Thyroid gland (tissue), 4 donors: Measurements from ENCODE around the gene ING2. TPM values are rescaled to one million over a fixed set of nuclear protein-coding genes. Genes with fewer than 3 reads are reported as not detected.
A peak's percentile ranks its signal among the peaks of the same experiment; 100 is the strongest.
"Not testable (repeated sequence)": the region's sequence is repeated elsewhere in the genome, so short reads cannot be mapped to it uniquely, and the experiment has no call there.

ENCODE experiments used
- DNase-seq, 2 donors: peaks; one replicate each; pipeline ENCODE4 v3.0.0-alpha.2; 2019
- H3K27ac ChIP-seq, 3 donors: fragments of 200-600 bp; sonication (generic); 1 replicate in 2 of 3; 2 replicates in 1 of 3; pipeline ENCODE4 v1.5.1; 2016 to 2019; ENCODE audit warnings: mild to moderate bottlenecking in 1 of 3, moderate library complexity in 1 of 3
- H3K27me3 ChIP-seq: fragments of 200-600 bp; sonication (generic); one replicate; pipeline ENCODE4 v1.5.1; 2019
- H3K36me3 ChIP-seq, 2 donors: fragments of 200-600 bp; sonication (generic); one replicate each; pipeline ENCODE4 v1.5.1; 2016 to 2019
- H3K4me1 ChIP-seq, 2 donors: fragments of 200-600 bp; sonication (generic); one replicate each; pipeline ENCODE4 v1.5.1; 2017 to 2019
- H3K4me3 ChIP-seq, 3 donors: fragments of 200-600 bp; sonication (generic); replicated peaks in 1 of 3; 1 replicate in 2 of 3; 2 replicates in 1 of 3; pipeline ENCODE4 v1.5.1; 2016; ENCODE audit warnings: mild to moderate bottlenecking in 1 of 3
- H3K9me3 ChIP-seq: fragments of 200-600 bp; sonication (generic); one replicate; pipeline ENCODE4 v1.5.1; 2017
- POLR2A ChIP-seq, 2 donors: fragments of 450-650 bp; IDR thresholded peaks; one replicate each; pipeline ENCODE4 v1.6.1; 2017; ENCODE audit warnings: antibody characterized with exemption in 2 of 2, mild to moderate bottlenecking in 2 of 2, moderate library complexity in 1 of 2
- WGBS, 2 donors: methylation state at CpG; one replicate each; pipeline ENCODE4 v1.1.5; 2017; 5-methylcytosine and 5-hydroxymethylcytosine counted together
- intact Hi-C: fragments of 100-400 bp; cut with DNase I; formaldehyde crosslinking; loops from one replicate; pipeline ENCODE4 v1.15.1; 2023
- total RNA-seq, 4 donors: library from RNA; depleted of rRNA; stranded (reverse); fragments of >200 nt; gene quantifications; one replicate each; pipeline ENCODE4 v1.2.3, GENCODE V29; 2016
- TF ChIP-seq, protein P1 (sequence below), 6 experiments: fragments of 200-600 bp in 3 of 6; fragments of 450-650 bp in 3 of 6; sonication (generic) in 3 of 6; IDR thresholded peaks; one replicate each; pipeline ENCODE4 v1.5.1; 2016 to 2019; ENCODE audit warnings: antibody characterized with exemption in 6 of 6, mild to moderate bottlenecking in 2 of 6, inconsistent platforms in 1 of 6, moderate library complexity in 1 of 6

Gene ING2, protein sequence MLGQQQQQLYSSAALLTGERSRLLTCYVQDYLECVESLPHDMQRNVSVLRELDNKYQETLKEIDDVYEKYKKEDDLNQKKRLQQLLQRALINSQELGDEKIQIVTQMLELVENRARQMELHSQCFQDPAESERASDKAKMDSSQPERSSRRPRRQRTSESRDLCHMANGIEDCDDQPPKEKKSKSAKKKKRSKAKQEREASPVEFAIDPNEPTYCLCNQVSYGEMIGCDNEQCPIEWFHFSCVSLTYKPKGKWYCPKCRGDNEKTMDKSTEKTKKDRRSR
- total RNA-seq: 10 to 100 TPM; 17.2 to 21.4 (median 18.8) TPM

DNA sequence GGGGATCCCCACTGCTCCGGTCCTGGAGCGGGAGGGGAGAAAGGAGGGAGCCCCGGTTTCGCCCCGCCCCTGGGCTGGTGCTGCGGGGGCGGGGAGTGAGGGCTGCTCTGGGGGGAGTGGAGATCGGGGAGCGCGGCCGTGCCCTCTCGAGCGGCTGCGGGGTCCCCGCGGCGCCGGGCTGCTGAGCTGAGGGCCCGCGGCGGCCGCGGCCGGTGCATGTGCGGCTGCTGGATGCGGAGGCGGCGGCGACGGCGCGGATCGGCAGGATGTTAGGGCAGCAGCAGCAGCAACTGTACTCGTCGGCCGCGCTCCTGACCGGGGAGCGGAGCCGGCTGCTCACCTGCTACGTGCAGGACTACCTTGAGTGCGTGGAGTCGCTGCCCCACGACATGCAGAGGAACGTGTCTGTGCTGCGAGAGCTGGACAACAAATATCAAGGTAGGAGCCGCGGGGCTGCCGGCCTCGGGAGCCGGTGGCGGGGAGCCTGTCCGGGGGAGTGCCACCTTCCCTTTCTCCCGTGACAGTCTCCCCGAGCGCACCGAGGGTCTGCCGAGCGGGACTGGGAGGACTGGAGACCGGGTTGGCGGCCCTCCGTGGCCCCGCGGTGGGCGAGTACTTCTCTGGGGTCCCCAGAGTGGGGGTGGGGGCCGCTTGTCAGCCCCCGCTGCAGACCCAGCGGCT, at the start of gene ING2:
ING2 (plus strand) TSS at position 129 of the 681 bp plus-strand sequence; CDS start at position 267, 138 bp downstream.
- 0 to 1% methylated on average over 27 to 43 of the region's 68 CpGs for WGBS, 2 donors

DNA sequence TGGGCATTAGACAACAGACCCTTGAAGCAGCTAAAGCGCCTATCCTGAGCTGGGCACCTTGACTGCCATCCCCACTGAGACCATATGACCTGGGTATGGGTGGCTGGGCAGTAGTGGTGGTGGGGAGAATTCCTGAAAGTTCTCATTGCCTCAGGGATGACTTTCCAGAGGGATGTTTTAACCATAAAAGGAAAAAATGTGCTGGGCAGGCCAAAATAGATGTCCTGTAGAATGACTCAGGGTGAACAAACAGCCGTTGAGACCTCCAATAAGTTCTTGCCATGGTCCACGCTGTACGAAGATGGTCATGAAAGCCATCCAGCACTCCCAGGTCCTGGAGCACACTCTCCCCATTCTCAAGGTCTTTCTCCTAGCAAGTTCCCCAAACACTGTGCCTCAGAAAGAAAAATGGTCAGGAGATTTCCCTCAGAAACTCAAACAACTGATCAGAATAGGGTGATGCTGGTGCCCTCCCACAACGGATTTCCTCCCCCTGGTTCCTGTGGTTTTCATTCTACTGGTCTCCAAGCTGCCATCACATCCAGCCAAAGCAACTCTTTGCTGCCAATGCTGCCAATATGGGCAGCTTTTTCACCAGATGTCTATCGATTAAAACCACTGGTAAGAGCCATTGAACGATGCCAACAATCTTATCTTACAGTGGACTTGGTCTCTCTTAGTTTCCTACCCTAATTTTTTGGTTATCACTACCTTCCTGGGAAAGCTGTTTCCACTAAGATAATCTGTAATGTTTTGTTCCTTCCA, 49.2 kb upstream of the ING2 start:
- Histone ChIP-seq H3K27ac (no peak overlapping the region), H3K9me3 (no peaks in the 10 kb centered on the region), H3K4me1 (no peaks in the 10 kb centered on the region), H3K27me3 (no peaks in the 10 kb centered on the region), H3K4me3 (no peak overlapping the region), H3K36me3 (peaks cover 0 to 5% of the 10 kb centered on the region in 2 donors)
- TF ChIP-seq, protein P1, sequence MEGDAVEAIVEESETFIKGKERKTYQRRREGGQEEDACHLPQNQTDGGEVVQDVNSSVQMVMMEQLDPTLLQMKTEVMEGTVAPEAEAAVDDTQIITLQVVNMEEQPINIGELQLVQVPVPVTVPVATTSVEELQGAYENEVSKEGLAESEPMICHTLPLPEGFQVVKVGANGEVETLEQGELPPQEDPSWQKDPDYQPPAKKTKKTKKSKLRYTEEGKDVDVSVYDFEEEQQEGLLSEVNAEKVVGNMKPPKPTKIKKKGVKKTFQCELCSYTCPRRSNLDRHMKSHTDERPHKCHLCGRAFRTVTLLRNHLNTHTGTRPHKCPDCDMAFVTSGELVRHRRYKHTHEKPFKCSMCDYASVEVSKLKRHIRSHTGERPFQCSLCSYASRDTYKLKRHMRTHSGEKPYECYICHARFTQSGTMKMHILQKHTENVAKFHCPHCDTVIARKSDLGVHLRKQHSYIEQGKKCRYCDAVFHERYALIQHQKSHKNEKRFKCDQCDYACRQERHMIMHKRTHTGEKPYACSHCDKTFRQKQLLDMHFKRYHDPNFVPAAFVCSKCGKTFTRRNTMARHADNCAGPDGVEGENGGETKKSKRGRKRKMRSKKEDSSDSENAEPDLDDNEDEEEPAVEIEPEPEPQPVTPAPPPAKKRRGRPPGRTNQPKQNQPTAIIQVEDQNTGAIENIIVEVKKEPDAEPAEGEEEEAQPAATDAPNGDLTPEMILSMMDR (IDR thresholded peaks at IDR 0.05): no peak
- TF ChIP-seq POLR2A (IDR thresholded peaks at IDR 0.05): no peak
- DNase-seq: no peak
- 85 to 89% methylated on average over 7 of the region's 7 CpGs for WGBS, 2 donors
- intact Hi-C loops: no loop called here

More for the DNA sequence above, at the start of gene ING2:
- Histone ChIP-seq H3K36me3 (no peaks in the 10 kb centered on the region), H3K27ac (peak within 1 kb of the TSS; percentile 97 to 98 (median 98)), H3K4me1 (peaks cover 5 to 15% of the 10 kb centered on the region in 2 donors), H3K4me3 (peak within 1 kb of the TSS; percentile 84 to 97 (median 85)), H3K27me3 (no peaks in the 10 kb centered on the region), H3K9me3 (no peaks in the 10 kb centered on the region)
- DNase-seq: no peak
- TF ChIP-seq, protein P1 (IDR thresholded peaks at IDR 0.05): no peak
- TF ChIP-seq POLR2A (IDR thresholded peaks at IDR 0.05): no peak
- intact Hi-C loops: loop anchor here (10.0 kb wide), 1 partner anchor 150 kb away; the partner anchor contains the start of genes RWDD4 and TRAPPC11

DNA sequence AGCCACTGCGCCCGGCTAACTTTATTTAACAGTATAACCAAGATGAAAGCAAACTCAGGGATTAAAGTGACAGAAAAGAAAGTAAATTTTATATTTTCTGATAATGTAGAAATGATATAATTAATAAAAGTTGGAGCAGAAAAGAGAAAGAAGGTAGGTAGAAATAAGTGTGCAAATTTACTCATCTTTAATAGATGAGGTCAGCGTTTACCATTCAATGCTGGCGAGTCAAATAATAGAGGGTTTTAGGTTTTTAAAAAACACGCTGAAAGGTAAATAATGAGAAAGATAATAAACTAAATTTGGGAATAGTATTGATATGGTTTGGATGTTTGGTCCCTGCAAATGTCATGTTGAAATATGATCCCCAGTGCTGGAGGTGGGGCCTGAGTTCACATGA, 46.9 kb upstream of the ING2 start:
- Histone ChIP-seq H3K9me3 (no peaks in the 10 kb centered on the region), H3K4me3 (no peak overlapping the region), H3K36me3 (no peaks in the 10 kb centered on the region), H3K27ac (no peak overlapping the region), H3K4me1 (peaks cover 0 to 5% of the 10 kb centered on the region in 2 donors), H3K27me3 (no peaks in the 10 kb centered on the region)
- intact Hi-C loops: no loop called here
- TF ChIP-seq POLR2A (IDR thresholded peaks at IDR 0.05): no peak
- TF ChIP-seq, protein P1 (IDR thresholded peaks at IDR 0.05): no peak
- WGBS, 2 donors: 76 to 78% methylated on average over 5 of the region's 5 CpGs
- DNase-seq: no peak

DNA sequence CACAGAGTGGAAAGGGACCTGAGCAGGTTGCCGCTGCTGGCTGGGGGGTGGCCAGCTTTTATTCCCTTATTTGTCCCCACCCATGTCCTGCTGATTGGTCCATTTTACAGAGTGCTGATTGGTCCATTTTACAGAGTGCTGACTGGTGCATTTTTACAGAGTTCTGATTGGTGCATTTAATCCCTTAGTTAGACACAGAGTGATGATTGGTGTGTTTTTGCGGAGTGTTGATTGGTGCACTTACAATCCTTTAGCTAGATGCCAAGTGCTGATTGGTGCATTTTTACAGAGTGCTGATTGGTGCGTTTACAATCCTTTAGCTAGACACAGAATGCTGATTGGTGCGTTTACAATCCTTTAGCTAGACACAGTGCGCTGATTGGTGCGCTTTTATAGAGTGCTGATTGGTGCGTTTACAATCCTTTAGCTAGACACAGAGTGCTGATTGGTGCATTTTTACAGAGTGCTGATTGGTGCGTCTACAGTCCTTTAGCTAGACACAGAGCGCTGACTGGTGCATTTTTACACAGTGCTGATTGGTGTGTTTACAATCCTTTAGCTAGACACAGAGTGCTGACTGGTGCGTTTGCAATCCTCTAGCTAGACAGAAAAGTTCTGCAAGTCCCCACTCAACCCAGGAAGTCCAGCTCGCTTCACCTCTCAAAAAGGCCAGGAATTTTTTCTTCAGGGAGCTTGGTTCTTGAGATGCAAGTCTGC, 40.8 kb upstream of the ING2 start:
- H3K4me3 ChIP-seq, H3K4me1 ChIP-seq, H3K27ac ChIP-seq, H3K9me3 ChIP-seq, DNase-seq, H3K36me3 ChIP-seq, intact Hi-C loops, H3K27me3 ChIP-seq: not testable (repeated sequence)
- 45 to 74% methylated on average over 11 of the region's 11 CpGs for WGBS, 2 donors

DNA sequence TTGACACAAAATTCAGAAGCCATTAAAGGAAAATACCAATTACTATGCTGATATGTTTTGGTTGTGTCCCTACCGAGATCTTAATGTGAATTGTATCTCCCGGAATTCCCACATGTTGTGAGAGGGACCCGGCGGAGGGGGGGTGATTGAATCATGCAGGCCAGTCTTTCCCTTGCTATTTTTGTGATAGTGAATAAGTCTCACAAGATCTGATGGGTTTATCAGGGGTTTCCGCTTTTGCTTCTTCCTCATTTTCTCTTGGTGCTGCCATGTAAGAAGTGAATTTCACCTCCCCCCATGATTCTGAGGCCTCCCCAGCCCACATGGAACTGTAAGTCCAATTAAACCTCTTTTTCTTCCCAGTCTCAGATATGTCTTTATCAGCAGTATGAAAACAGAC, 39.0 kb upstream of the ING2 start:
- DNase-seq, H3K4me3 ChIP-seq: not testable (repeated sequence)
- WGBS, 2 donors: 45 to 50% methylated on average over 5 of the region's 5 CpGs

More for the DNA sequence above, 39.0 kb upstream of the ING2 start:
- H3K4me1 ChIP-seq, H3K9me3 ChIP-seq, H3K27me3 ChIP-seq, H3K36me3 ChIP-seq, intact Hi-C loops, H3K27ac ChIP-seq: not testable (repeated sequence)
